ENCODE measurements around the gene SYF2.

- TF ChIP-seq POLR2AphosphoS5 (IDR thresholded peaks at IDR 0.05; ENCODE audit: low read depth), result no peak
- TF ChIP-seq CTCF (IDR thresholded peaks at IDR 0.05; ENCODE audit: insufficient read depth, low read length), result no peak
- TF ChIP-seq REST (IDR thresholded peaks at IDR 0.05; ENCODE audit: insufficient replicate concordance, low read depth), result no peak
- TF ChIP-seq GABPA (IDR thresholded peaks at IDR 0.05; ENCODE audit: low read depth), result no peak
Measured at GRCh38 chr1:25256578-25256965, 24.3 kb upstream of the SYF2 start.

All from HL-60 (cell line).